Measurements from ENCODE around the gene PCYT1B.
"Not testable (repeated sequence)": the region's sequence is repeated elsewhere in the genome, so short reads cannot be mapped to it uniquely, and the experiment has no call there.

The PCYT1B gene

GRCh38 chrX:24646006-24646405 is 1.1 kb downstream of the PCYT1B start:
- DNase-seq (ENCODE audit: low read depth) = no peak

- no peak for DNase-seq (ENCODE audit: low read depth)
Observed at GRCh38 chrX:24643116-24643515, 4.0 kb downstream of the PCYT1B start.

GRCh38 chrX:24629701-24630100 is 17.4 kb downstream of the PCYT1B start:
- no peak for DNase-seq (ENCODE audit: low read depth)

- DNase-seq (ENCODE audit: low read depth) = no peak
Observed at GRCh38 chrX:24619647-24620046, 27.5 kb downstream of the PCYT1B start.

GRCh38 chrX:24610516-24610915 is 36.6 kb downstream of the PCYT1B start:
- DNase-seq (ENCODE audit: low read depth) = no peak

GRCh38 chrX:24607616-24608015 is 39.5 kb downstream of the PCYT1B start:
- DNase-seq (ENCODE audit: low read depth) = no peak

- not testable (repeated sequence) for DNase-seq (ENCODE audit: low read depth)
Observed at GRCh38 chrX:24605941-24606340, 41.2 kb downstream of the PCYT1B start.

GRCh38 chrX:24603191-24603590 is 44.0 kb downstream of the PCYT1B start:
- no peak for DNase-seq (ENCODE audit: low read depth)

- no peak for DNase-seq (ENCODE audit: low read depth)
Observed at GRCh38 chrX:24601858-24602257, 45.3 kb downstream of the PCYT1B start.

- DNase-seq (ENCODE audit: low read depth) = no peak
Observed at GRCh38 chrX:24594501-24594900, 52.6 kb downstream of the PCYT1B start.

- no peak for DNase-seq (ENCODE audit: low read depth)
Observed at GRCh38 chrX:24590111-24590510, 57.0 kb downstream of the PCYT1B start.

- DNase-seq (ENCODE audit: low read depth) = no peak
Observed at GRCh38 chrX:24577091-24577490, 70.1 kb downstream of the PCYT1B start.

- no peak for DNase-seq (ENCODE audit: low read depth)
Observed at GRCh38 chrX:24575496-24575895, 71.7 kb downstream of the PCYT1B start.

- DNase-seq (ENCODE audit: low read depth) = no peak
Observed at GRCh38 chrX:24574743-24575142, 72.4 kb downstream of the PCYT1B start.

- DNase-seq (ENCODE audit: low read depth) = no peak
Observed at GRCh38 chrX:24567169-24567568, 80.0 kb downstream of the PCYT1B start.

- no peak for DNase-seq (ENCODE audit: low read depth)
Observed at GRCh38 chrX:24566240-24566639, 80.9 kb downstream of the PCYT1B start.

GRCh38 chrX:24563291-24564010 is 83.7 kb downstream of the PCYT1B start:
- no peak for DNase-seq (ENCODE audit: low read depth)

- no peak for DNase-seq (ENCODE audit: low read depth)
Observed at GRCh38 chrX:24561121-24561520, 86.0 kb downstream of the PCYT1B start.

GRCh38 chrX:24553011-24553410 is 94.1 kb downstream of the PCYT1B start:
- DNase-seq (ENCODE audit: low read depth) = no peak

- DNase-seq (ENCODE audit: low read depth) = no peak
Observed at GRCh38 chrX:24550166-24550565, 97.0 kb downstream of the PCYT1B start.

GRCh38 chrX:24547961-24548360 is 99.2 kb downstream of the PCYT1B start:
- DNase-seq (ENCODE audit: low read depth) = no peak

- DNase-seq (ENCODE audit: low read depth) = no peak
Observed at GRCh38 chrX:24542756-24543155, 104.4 kb downstream of the PCYT1B start.

GRCh38 chrX:24536551-24536950 is 110.6 kb downstream of the PCYT1B start:
- DNase-seq (ENCODE audit: low read depth) = no peak

- DNase-seq (ENCODE audit: low read depth) = no peak
Observed at GRCh38 chrX:24528605-24529004, 118.5 kb downstream of the PCYT1B start.

Data from stimulated activated CD4-positive, alpha-beta T cell treated with anti-CD3 and anti-CD28 coated beads, Interleukin-2, amount 100 ng/mL, for 4 hours (primary cell).